IMR-90 (cell line): ENCODE data around the gene FLT4. TPM values are rescaled to one million over a fixed set of nuclear protein-coding genes. Genes with fewer than 3 reads are reported as not detected.

Source experiments
- ATAC-seq: fragments of 200-7000 bp; cut with Tn5 transposase; 2 replicates; pipeline ENCODE4 v1.9.1; 2020; ENCODE audit warnings: low read depth, mild to moderate bottlenecking, moderate library complexity
- BruUV-seq: library from RNA; stranded (reverse); fragments of 400-500 nt; replicated peaks from 2 replicates; lab custom pipeline; 2021; lab: Mats Ljungman, UMichigan
- CTCF ChIA-PET: fragments of 300-600 bp; formaldehyde crosslinking; extraction: SDS; loops from one replicate; lab custom pipeline; 2021; ENCODE audit warnings: antibody characterized with exemption; lab: Yijun Ruan, JAX
- POLR2A ChIA-PET: fragments of 300-600 bp; sonication (Branson Sonifier 250); formaldehyde crosslinking; loops from one replicate; lab custom pipeline; 2022; ENCODE audit warnings: antibody characterized with exemption; ENCODE audit not compliant: unreplicated experiment; lab: Charles Lee
- DNase-seq: peaks from one replicate; pipeline ENCODE4 v3.0.0; 2013
- H2AFZ ChIP-seq: replicated peaks from 2 replicates; pipeline ENCODE3; 2013; ENCODE audit warnings: low read length, mild to moderate bottlenecking; ENCODE audit not compliant: poor library complexity
- H2AK5ac ChIP-seq: 2 replicates; pipeline ENCODE4 v1.6.1; 2013; ENCODE audit warnings: low read depth, low read length, inconsistent platforms
- H2AK9ac ChIP-seq: replicated peaks from 2 replicates; pipeline ENCODE3; 2013; ENCODE audit warnings: mild to moderate bottlenecking, low read depth, low read length, moderate library complexity; ENCODE audit not compliant: poor library complexity
- H2BK120ac ChIP-seq: 2 replicates; pipeline ENCODE4 v1.6.1; 2013; ENCODE audit warnings: low read depth, low read length, inconsistent platforms
- H2BK15ac ChIP-seq: 3 replicates; pipeline ENCODE4 v1.6.1; 2013; ENCODE audit warnings: low read depth, low read length, inconsistent platforms
- H2BK20ac ChIP-seq: 2 replicates; pipeline ENCODE4 v1.6.1; 2013; ENCODE audit warnings: low read depth, mild to moderate bottlenecking, inconsistent platforms, low read length, moderate library complexity
- H2BK5ac ChIP-seq: 2 replicates; pipeline ENCODE4 v1.6.1; 2013; ENCODE audit warnings: mild to moderate bottlenecking, low read depth, low read length, inconsistent platforms; ENCODE audit not compliant: poor library complexity, severe bottlenecking
- H3K14ac ChIP-seq: replicated peaks from 2 replicates; pipeline ENCODE4 v1.6.1; 2013; ENCODE audit warnings: low read depth, low read length, inconsistent platforms
- H3K18ac ChIP-seq: 2 replicates; pipeline ENCODE4 v1.6.1; 2013; ENCODE audit warnings: low read depth, low read length, control low read depth
- H3K23ac ChIP-seq: 2 replicates; pipeline ENCODE4 v1.6.1; 2013; ENCODE audit warnings: low read depth, low read length, inconsistent platforms
- H3K27ac ChIP-seq: 2 replicates; pipeline ENCODE4 v1.5.1; 2013; ENCODE audit warnings: mild to moderate bottlenecking, control low read depth, low read length; ENCODE audit not compliant: insufficient read depth
- H3K27me3 ChIP-seq: 2 replicates; pipeline ENCODE4 v1.6.1; 2013; ENCODE audit warnings: low read length; ENCODE audit not compliant: control insufficient read depth, insufficient read depth
- H3K36me3 ChIP-seq: 2 replicates; pipeline ENCODE4 v1.6.1; 2013; ENCODE audit warnings: low read length, mixed read lengths; ENCODE audit not compliant: control insufficient read depth, insufficient read depth
- H3K4ac ChIP-seq: 2 replicates; pipeline ENCODE4 v1.6.1; 2013; ENCODE audit warnings: low read depth, low read length, inconsistent platforms
- H3K4me1 ChIP-seq: 2 replicates; pipeline ENCODE4 v1.6.1; 2013; ENCODE audit warnings: low read length, mixed read lengths; ENCODE audit not compliant: control insufficient read depth, insufficient read depth
- H3K4me2 ChIP-seq: 2 replicates; pipeline ENCODE4 v1.6.1; 2013; ENCODE audit warnings: low read depth, mild to moderate bottlenecking, control low read depth, low read length, moderate library complexity
- H3K4me3 ChIP-seq: 2 replicates; pipeline ENCODE4 v1.5.1; 2013; ENCODE audit warnings: low read depth, mild to moderate bottlenecking, control low read depth, low read length, moderate library complexity; ENCODE audit not compliant: insufficient read depth
- H3K56ac ChIP-seq: 2 replicates; pipeline ENCODE4 v1.6.1; 2013; ENCODE audit warnings: low read length, inconsistent platforms; ENCODE audit not compliant: insufficient read depth; ENCODE audit errors: extremely low read depth
- H3K79me1 ChIP-seq, 2 experiments: 2 replicates each; pipeline ENCODE4 v1.6.1; 2013; ENCODE audit warnings: low read length in 2 of 2, inconsistent platforms in 1 of 2, low read depth in 1 of 2
- H3K9ac ChIP-seq: 2 replicates; pipeline ENCODE4 v1.6.1; 2013; ENCODE audit warnings: low read depth, low read length, control low read depth
- H3K9me1 ChIP-seq: 2 replicates; pipeline ENCODE4 v1.6.1; 2013; ENCODE audit warnings: low read length, inconsistent platforms; ENCODE audit not compliant: insufficient read depth
- H3K9me3 ChIP-seq: 2 replicates; pipeline ENCODE4 v1.6.1; 2013; ENCODE audit warnings: low read length; ENCODE audit not compliant: control insufficient read depth, insufficient read depth
- H4K20me1 ChIP-seq: 2 replicates; pipeline ENCODE4 v1.6.1; 2013; ENCODE audit warnings: low read length, inconsistent platforms; ENCODE audit not compliant: insufficient read depth
- H4K5ac ChIP-seq: 2 replicates; pipeline ENCODE4 v1.6.1; 2013; ENCODE audit warnings: mild to moderate bottlenecking, low read depth, low read length, control low read depth
- H4K8ac ChIP-seq, 2 experiments: 2 replicates each; pipeline ENCODE4 v1.6.1; 2013; ENCODE audit warnings: low read depth in 2 of 2, low read length in 2 of 2, control low read depth in 1 of 2, inconsistent platforms in 1 of 2
- H4K91ac ChIP-seq: 2 replicates; pipeline ENCODE4 v1.6.1; 2013; ENCODE audit warnings: low read depth, low read length, inconsistent platforms; ENCODE audit not compliant: insufficient read depth
- BHLHE40 ChIP-seq: fragments of 150-350 bp; IDR thresholded peaks from 2 replicates; pipeline ENCODE4 v1.6.1; 2016; ENCODE audit warnings: mild to moderate bottlenecking, low read depth, low read length
- CEBPB ChIP-seq: IDR thresholded peaks from 2 replicates; pipeline ENCODE4 v1.6.1; 2012; ENCODE audit warnings: low read depth, low read length, improper control_type of control experiment
- CHD1 ChIP-seq: IDR thresholded peaks from 2 replicates; pipeline ENCODE4 v1.6.1; 2012; ENCODE audit warnings: low read depth, low read length, improper control_type of control experiment
- CTCF ChIP-seq: conservative IDR thresholded peaks from 2 replicates; pipeline ENCODE4 v1.5.1; 2012; ENCODE audit warnings: mild to moderate bottlenecking, low read depth, low read length, improper control_type of control experiment
- FOS ChIP-seq: fragments of 150-350 bp; IDR thresholded peaks from 2 replicates; pipeline ENCODE4 v1.6.1; 2016; ENCODE audit warnings: low read depth, low read length
- MXI1 ChIP-seq: IDR thresholded peaks from 2 replicates; pipeline ENCODE4 v1.6.1; 2012; ENCODE audit warnings: low read depth, mild to moderate bottlenecking, low read length, moderate library complexity, borderline replicate concordance
- NFE2L2 ChIP-seq: fragments of 150-350 bp; IDR thresholded peaks from 2 replicates; pipeline ENCODE4 v1.6.1; 2016; ENCODE audit warnings: low read depth, mild to moderate bottlenecking, low read length
- SMC3 ChIP-seq: fragments of 150-350 bp; IDR thresholded peaks from 2 replicates; pipeline ENCODE4 v1.6.1; 2016; ENCODE audit warnings: low read depth, mild to moderate bottlenecking, antibody characterized with exemption, low read length, moderate library complexity
- WGBS, 2 experiments: methylation state at CpG; one replicate each; pipeline versions ENCODE4 v1.1.5 to v1.1.7; 2013; ENCODE audit warnings: missing lambda C conversion rate in 2 of 2; ENCODE audit not compliant: insufficient read length in 1 of 2; ENCODE audit errors: extremely low coverage in 2 of 2; 5-methylcytosine and 5-hydroxymethylcytosine counted together
- dilution Hi-C: fragments of 300-500 bp; cut with HindIII; formaldehyde crosslinking; loops from one replicate; pipeline ENCODE4 v1.14.3; 2018; ENCODE audit warnings: low sequenced_read_pairs; ENCODE audit not compliant: unreplicated experiment
- in situ Hi-C: fragments of 300-500 bp; cut with MboI; formaldehyde crosslinking; loops from 3 replicates; pipeline ENCODE4 v1.14.3; 2019; ENCODE audit warnings: low sequenced_read_pairs, inconsistent platforms, mixed read lengths
- intact Hi-C: fragments of 100-400 bp; cut with micrococcal nuclease; formaldehyde crosslinking; loops from 2 replicates; pipeline ENCODE4 v1.10.0; 2022
- polyA plus RNA-seq, 3 experiments: library from polyadenylated mRNA; depleted of rRNA; stranded (reverse); fragments of >200 nt; gene quantifications; 2 replicates each; pipeline ENCODE4 v1.2.3, GENCODE V29; 2012; ENCODE audit warnings: low replicate concordance in 1 of 3
- total RNA-seq: library from RNA; depleted of rRNA; stranded (reverse); fragments of >200 nt; gene quantifications from 2 replicates; pipeline ENCODE4 v1.2.3, GENCODE V29; 2012

The FLT4 gene
- total and polyA plus RNA-seq, 2 of the 4 experiments (the other 2 are of a cell fraction) = under 0.01 to 0.07 TPM

- no peak overlapping the region for H2AK5ac ChIP-seq
- dilution Hi-C loops (no loop called here), intact Hi-C loops (no loop called here), in situ Hi-C loops (no loop called here)
- H3K56ac ChIP-seq = no peak overlapping the region
- H2AFZ ChIP-seq = no peak overlapping the region
- H3K4me1 ChIP-seq = no peaks in the 10 kb centered on the region
- H2BK120ac ChIP-seq = no peak overlapping the region
- H3K27me3 ChIP-seq = peaks cover 35% of the 10 kb centered on the region
- no peaks in the 10 kb centered on the region for H3K9me1 ChIP-seq
- no peak overlapping the region for H3K9ac ChIP-seq
- no peak overlapping the region for H3K4me3 ChIP-seq
- H4K8ac ChIP-seq = no peak overlapping the region
- no peak overlapping the region for H3K4ac ChIP-seq
- POLR2A ChIA-PET = no interaction called here
- ATAC-seq (no peak), DNase-seq (no peak)
- H2AK9ac ChIP-seq = no peak overlapping the region
- no peaks in the 10 kb centered on the region for H3K36me3 ChIP-seq
- no peaks in the 10 kb centered on the region for H4K20me1 ChIP-seq
- H3K14ac ChIP-seq = no peak overlapping the region
- H3K27ac ChIP-seq = no peak overlapping the region
- CTCF ChIA-PET = no interaction called here
- no peak overlapping the region for H4K91ac ChIP-seq
- H2BK15ac ChIP-seq = no peak overlapping the region
- TF ChIP-seq MXI1 (no peak), CEBPB (no peak), SMC3 (no peak), FOS (no peak), CHD1 (no peak), CTCF (no peak), BHLHE40 (no peak), NFE2L2 (no peak)
- H3K9me3 ChIP-seq = no peaks in the 10 kb centered on the region
- H3K23ac ChIP-seq = no peak overlapping the region
- H3K4me2 ChIP-seq = no peak overlapping the region
- H4K5ac ChIP-seq = no peak overlapping the region
- BruUV-seq = no TSS peak
- no peak overlapping the region for H2BK5ac ChIP-seq
- WGBS, 2 experiments = 59% methylated on average over 3 of the region's 11 CpGs; no CpG with 5 or more reads in 1 of the 2 experiments
- H3K79me1 ChIP-seq = no peaks in the 10 kb centered on the region
- H3K18ac ChIP-seq = no peak overlapping the region
- H2BK20ac ChIP-seq = no peak overlapping the region
These were observed 2.9 kb upstream of the FLT4 start for GRCh38 chr5:180652346-180652745.
